Keratinocyte (primary cell): ENCODE results near the gene WDR27.

Experiments used
- CTCF ChIP-seq, 3 experiments: IDR thresholded peaks in 1 of 3; conservative IDR thresholded peaks in 1 of 3; optimal IDR thresholded peaks in 1 of 3; 2 replicates in 2 of 3; 3 replicates in 1 of 3; pipeline versions ENCODE3 to v1.5.1; 2011; ENCODE audit warnings: low read length in 3 of 3, mild to moderate bottlenecking in 3 of 3, moderate library complexity in 2 of 3, control low read depth in 1 of 3, inconsistent platforms in 1 of 3; ENCODE audit not compliant: insufficient read depth in 2 of 3; ENCODE audit errors: extremely low read depth in 1 of 3
- EZH2 ChIP-seq: IDR thresholded peaks from one replicate; pipeline ENCODE4 v1.6.1; 2012; ENCODE audit warnings: inconsistent platforms, mild to moderate bottlenecking, low read length, moderate library complexity

DNA sequence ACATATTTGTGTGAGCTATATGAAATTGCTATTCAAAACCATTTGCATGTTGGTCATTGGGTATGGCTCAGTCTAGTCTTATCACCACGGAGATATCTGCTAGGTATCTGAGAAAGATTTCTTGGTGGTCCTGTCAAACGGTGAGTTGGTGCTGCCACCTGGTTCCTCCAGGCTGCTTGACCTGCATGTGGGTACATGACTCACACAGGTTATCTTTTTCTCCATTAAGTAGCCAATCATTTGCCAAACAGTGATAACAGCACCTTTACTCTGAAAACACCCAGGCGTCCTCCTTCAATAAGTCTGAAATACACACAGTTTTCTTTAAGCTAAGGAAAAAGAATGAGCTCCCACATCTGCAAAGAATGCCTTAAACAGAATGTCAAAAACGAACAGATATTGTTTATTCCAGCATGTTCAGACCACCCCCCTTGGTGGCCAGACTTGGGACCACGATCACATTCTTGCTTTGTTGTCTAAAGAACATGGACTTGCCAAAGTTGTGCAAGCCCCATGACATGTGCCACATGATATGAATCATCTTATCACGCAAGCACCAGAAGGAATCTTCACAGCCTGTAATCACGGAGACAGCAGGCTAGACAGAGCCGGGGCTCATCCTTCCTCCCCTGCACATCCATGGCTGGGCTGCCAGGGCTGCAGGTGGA lies 247.5 kb downstream of the WDR27 start:
- TF ChIP-seq CTCF (optimal IDR thresholded peaks at IDR 0.05 in 1 of 3, IDR thresholded peaks at IDR 0.05 in 1 of 3, conservative IDR thresholded peaks at IDR 0.05 in 1 of 3; ENCODE audit: extremely low read depth in 1 of 3, insufficient read depth in 2 of 3, low read length in 3 of 3) (peak in 1 of 3 experiments; percentile 33), EZH2 (no peak)
